Muscle layer of duodenum (tissue), 2 donors: ENCODE data around the gene NEURL1.

Source experiments
- H3K27ac ChIP-seq: one replicate; pipeline ENCODE4 v1.7.0; 2013; ENCODE audit warnings: mild to moderate bottlenecking, low read length
- H3K27me3 ChIP-seq: one replicate; pipeline ENCODE4 v1.7.0; 2013; ENCODE audit warnings: low read depth, mild to moderate bottlenecking, control low read depth, low read length
- H3K36me3 ChIP-seq, 2 donors: one replicate each; pipeline ENCODE4 v1.7.0; 2013; ENCODE audit warnings: low read length in 2 of 2, control low read depth in 1 of 2, mild to moderate bottlenecking in 1 of 2; ENCODE audit not compliant: insufficient read depth in 2 of 2, control insufficient read depth in 1 of 2
- H3K4me1 ChIP-seq, 2 donors: one replicate each; pipeline ENCODE4 v1.7.0; 2013; ENCODE audit warnings: low read length in 2 of 2, mild to moderate bottlenecking in 2 of 2, control low read depth in 1 of 2, moderate library complexity in 1 of 2; ENCODE audit not compliant: insufficient read depth in 2 of 2, control insufficient read depth in 1 of 2
- H3K4me3 ChIP-seq, 2 donors: one replicate each; pipeline ENCODE4 v1.7.0; 2013; ENCODE audit warnings: low read length in 2 of 2, low read depth in 1 of 2, mild to moderate bottlenecking in 1 of 2
- H3K9me3 ChIP-seq, 2 donors: one replicate each; pipeline ENCODE4 v1.7.0; 2013; ENCODE audit warnings: low read length in 2 of 2, control low read depth in 1 of 2, mild to moderate bottlenecking in 1 of 2; ENCODE audit not compliant: control insufficient read depth in 1 of 2
- donor health status: healthy.

NEURL1 gene

DNA sequence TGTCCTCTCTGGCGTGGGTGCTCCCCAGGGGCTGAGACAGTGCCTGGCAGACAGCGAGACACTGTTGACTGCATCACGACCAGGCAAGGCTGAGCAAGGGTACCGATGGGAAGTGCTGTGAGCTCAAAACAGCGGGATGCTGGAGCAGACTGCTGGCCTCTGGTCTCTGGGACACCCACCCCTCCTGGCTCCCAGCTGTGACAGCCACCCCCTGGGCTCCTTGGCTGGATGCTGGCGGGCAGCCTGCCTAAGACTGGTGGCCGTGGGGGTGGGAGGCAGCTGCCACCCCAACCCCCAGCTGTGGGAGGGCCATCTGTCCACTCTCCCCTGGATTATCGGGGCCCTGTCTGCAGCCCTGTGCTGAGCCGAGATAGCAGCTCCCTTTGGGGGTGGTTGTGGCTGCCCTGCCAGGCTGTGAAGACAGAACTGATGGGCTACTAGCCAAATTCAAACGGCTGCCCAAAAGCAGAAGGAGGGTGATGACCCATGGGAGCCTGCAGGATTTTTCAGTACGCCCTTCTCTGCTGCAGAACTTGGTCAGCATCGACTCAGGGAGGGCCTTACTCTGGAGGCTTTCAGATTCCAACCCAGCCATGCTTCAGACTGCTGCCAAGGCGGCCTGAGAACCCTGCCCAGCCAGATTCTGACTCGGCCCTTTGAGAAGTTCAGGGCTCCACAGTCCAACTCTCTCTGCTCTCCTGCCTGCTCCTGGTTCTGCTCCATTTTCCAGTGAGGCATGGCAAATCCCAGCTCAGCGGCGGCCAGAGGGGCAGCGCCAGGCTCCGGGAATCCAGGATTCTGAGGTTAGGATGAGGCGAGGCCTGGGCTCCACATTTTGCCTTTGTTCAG, 125.3 kb downstream of the NEURL1 start:
- no peak overlapping the region for H3K4me3 ChIP-seq
- H3K27ac ChIP-seq = no peak overlapping the region
- peaks cover 41 to 68% of the 10 kb centered on the region in 2 donors for H3K4me1 ChIP-seq
- no peaks in the 10 kb centered on the region for H3K9me3 ChIP-seq
- H3K27me3 ChIP-seq = no peaks in the 10 kb centered on the region
- peaks cover 23 to 31% of the 10 kb centered on the region in 2 donors for H3K36me3 ChIP-seq

DNA sequence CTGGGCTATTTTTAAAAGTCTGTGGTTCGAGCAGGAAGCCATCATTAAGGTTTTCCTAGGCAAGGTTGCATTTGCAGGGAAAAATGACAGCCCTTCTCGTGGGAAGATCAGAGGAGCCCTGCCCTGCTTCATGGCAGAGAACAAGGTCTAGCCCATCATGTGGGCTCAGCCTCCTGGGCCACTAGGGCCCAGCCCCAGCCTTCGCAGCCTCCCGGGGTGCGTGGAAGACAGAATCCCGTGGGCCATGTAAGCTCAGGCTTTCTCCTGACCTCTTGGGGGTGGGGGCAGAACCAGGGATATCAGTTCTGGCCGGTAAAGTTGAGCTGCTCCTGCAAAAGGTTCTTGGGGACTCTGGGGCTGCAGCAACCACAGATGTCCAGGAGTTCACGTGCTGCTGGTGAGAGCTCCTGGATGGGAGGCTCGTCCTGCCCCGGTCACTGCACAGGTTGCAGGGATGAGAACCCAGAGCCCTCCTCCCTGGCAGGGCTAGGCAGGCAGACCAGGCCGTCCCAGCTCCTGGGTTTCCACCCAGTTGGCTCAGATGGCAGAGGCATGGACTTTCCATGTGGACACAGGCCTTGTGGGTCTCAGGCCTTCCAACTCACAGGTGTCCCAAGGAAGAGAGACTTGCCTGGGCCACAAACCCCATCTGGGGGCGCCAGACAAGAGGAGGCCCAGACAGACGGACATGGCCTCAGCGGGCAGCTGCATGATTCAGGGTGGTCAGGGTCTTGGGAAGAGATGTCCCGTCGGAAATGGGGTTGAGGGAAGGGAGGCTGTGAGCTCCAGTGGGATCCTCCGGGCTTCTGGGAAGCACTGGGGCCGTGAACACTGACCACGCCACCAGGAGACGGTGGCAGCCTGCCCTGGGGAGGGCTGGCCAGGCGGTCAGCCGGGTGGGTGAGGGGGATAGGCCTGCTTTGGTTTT, 126.2 kb downstream of the NEURL1 start:
- H3K4me1 ChIP-seq = peaks cover 41 to 68% of the 10 kb centered on the region in 2 donors
- peaks cover 31 to 37% of the 10 kb centered on the region in 2 donors for H3K36me3 ChIP-seq
- H3K4me3 ChIP-seq = no peak overlapping the region
- no peaks in the 10 kb centered on the region for H3K9me3 ChIP-seq
- H3K27me3 ChIP-seq = no peaks in the 10 kb centered on the region
- H3K27ac ChIP-seq = no peak overlapping the region

DNA sequence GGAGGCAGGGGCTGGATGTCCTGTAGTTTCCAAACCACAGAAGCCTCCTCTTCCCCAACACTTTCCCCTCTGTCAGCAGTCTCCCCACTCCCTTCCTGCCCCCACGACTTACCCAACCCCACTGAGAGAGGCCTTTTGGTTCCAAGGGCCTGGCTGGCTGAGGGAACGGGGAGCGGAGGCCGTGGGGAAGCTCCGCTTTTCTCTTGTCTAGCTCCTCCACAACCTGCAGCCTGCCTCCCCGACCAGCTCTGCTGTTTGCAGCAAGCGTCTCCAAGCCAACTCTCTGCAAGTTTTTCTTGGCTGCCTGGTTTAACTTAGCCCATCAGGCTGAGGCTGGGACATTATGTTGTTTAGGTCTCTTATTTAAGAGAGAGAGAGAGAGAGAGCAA, 126.8 kb downstream of the NEURL1 start:
- H3K27me3 ChIP-seq = no peaks in the 10 kb centered on the region
- H3K36me3 ChIP-seq = peaks cover 31 to 43% of the 10 kb centered on the region in 2 donors
- H3K9me3 ChIP-seq = no peaks in the 10 kb centered on the region
- H3K4me3 ChIP-seq = no peak overlapping the region
- peaks cover 41 to 68% of the 10 kb centered on the region in 2 donors for H3K4me1 ChIP-seq
- H3K27ac ChIP-seq = no peak overlapping the region

DNA sequence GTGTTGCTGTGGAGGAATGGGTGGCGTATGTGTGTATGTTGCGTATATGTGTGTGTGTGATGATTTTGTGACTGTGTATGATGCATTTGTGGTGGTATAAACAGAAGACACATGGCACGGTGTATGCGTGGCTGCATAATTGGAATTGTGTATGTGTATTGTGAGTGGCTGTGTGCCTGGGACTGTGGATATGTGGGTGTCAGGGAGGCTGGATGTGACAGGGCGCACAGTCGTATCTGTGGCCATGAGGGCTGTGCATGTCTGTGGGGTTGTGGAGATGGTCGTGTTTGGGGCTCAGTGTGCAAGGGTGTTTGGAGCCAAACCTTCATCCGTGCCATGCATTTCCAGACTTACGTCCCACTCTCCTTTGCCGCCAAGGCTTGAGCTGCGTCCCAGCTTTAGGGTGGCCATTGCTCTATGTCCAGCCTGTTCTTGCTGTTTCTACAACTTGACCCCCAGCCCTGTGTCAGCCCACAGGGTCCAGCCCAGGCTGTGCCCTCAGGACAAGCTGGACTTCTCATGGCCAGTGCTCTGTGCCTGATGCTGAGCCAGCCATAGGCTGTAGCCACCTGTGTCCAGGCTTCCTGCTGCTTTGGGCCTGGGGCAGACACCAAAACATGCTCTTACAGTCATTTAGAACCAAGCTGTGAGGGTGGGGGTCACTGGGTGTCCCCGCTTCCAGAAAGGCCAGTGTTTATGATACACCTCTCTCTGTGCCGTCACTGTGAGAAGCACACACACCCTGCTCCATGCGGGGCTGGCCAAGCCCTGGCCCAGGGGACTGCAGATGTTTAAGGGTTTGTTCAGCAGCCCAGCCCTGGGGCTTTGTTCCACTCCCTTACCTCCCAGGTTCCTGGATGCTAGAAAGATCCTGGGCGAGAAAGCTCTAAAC, 127.6 kb downstream of the NEURL1 start:
- Histone ChIP-seq H3K27ac (no peak overlapping the region), H3K4me3 (no peak overlapping the region), H3K27me3 (no peaks in the 10 kb centered on the region), H3K9me3 (no peaks in the 10 kb centered on the region), H3K4me1 (peaks cover 38 to 66% of the 10 kb centered on the region in 2 donors), H3K36me3 (peaks cover 31 to 50% of the 10 kb centered on the region in 2 donors)

DNA sequence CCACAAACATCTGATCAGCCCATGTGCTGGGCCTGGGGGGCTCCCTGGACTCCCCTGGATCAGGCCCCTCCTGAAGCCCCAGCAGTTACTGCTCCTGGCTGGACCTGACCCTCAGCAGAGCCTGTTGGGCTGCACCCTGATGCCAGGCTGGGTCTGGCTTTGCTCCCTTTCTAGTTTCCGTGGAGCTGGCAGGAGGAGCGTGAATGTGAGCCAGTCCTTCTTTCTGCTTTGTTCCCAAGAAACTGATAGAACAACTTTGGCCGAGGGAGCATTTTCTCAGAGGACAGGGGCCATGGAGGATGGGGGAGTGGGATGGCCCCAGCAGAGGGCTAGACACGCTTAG, 128.2 kb downstream of the NEURL1 start:
- peaks cover 31 to 48% of the 10 kb centered on the region in 2 donors for H3K36me3 ChIP-seq
- H3K4me3 ChIP-seq = no peak overlapping the region
- no peaks in the 10 kb centered on the region for H3K9me3 ChIP-seq
- H3K27ac ChIP-seq = no peak overlapping the region
- no peaks in the 10 kb centered on the region for H3K27me3 ChIP-seq
- H3K4me1 ChIP-seq = peaks cover 36 to 60% of the 10 kb centered on the region in 2 donors

DNA sequence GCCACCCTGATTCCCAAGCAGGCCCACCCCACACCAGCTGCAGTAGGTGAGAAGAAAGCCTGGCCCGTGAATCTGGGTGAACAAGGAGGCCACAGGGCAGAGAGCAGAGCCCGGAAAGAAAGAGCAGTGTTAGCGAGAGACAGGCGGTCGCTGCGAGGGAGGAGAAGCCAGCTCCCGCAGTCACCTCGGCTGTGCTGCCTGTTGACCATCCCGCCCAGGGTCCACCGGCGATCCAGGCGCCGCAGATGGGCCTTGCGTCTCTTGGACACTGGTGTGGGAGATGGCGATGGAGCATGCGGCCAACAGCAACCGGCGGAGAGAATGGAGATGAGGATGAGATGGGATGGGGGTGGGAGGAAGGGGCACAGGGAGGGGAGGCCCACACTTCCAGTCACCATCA, 128.8 kb downstream of the NEURL1 start:
- H3K27ac ChIP-seq = no peak overlapping the region
- no peaks in the 10 kb centered on the region for H3K9me3 ChIP-seq
- peaks cover 26 to 53% of the 10 kb centered on the region in 2 donors for H3K36me3 ChIP-seq
- H3K27me3 ChIP-seq = no peaks in the 10 kb centered on the region
- peaks cover 31 to 54% of the 10 kb centered on the region in 2 donors for H3K4me1 ChIP-seq
- no peak overlapping the region for H3K4me3 ChIP-seq

DNA sequence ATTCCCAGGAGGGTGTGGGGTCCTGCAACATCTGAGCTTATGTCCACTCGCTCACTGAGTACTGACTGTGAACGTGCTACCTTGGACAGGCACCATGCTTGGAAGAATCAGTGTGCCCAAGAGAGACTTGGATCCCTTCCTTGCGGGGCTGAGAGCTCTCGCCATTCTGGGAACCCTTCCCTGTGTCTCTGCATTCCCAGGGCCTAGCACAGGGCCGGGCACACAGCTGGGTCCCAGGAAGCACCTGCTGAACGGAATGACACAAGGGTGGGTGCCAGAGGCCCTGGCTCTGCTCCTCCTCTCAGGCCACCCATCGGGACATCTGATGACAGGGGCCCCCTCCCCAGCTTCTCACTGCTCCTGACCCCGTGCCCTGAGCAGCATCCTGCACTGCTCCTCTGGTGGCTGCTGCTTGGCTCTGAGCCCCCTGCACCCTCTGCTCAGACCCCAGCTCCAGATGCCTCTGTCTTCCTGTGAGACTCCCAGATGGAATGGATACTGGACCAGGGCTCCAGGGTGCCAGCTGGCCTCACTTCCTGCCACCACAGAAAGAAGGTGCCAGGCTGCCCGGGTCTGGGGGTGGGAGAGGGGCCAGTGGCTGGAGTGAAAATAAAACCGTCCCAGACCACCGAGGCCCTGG, 129.6 kb downstream of the NEURL1 start:
- no peaks in the 10 kb centered on the region for H3K27me3 ChIP-seq
- no peak overlapping the region for H3K4me3 ChIP-seq
- no peak overlapping the region for H3K27ac ChIP-seq
- peaks cover 27 to 47% of the 10 kb centered on the region in 2 donors for H3K4me1 ChIP-seq
- peaks cover 26 to 60% of the 10 kb centered on the region in 2 donors for H3K36me3 ChIP-seq
- no peaks in the 10 kb centered on the region for H3K9me3 ChIP-seq

DNA sequence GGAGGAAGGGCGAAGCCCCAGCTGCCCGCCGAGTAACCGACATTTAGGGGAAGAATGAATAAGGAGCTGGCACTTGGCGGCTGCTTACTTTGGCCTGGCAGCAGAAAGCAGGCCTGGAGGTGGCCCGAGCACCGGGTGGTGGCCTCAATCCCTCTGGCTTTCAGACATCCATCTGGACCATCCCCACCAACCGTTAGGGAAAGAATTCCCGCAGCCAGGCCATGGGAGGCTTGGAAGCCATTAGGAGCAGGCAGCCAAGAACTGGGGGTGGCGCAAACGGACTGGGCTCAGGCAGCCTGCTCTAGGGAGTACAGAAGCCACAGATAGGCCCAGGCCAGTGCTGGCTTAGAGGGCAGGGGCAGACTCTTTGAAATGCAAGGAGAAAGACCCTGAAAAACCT, 132.7 kb downstream of the NEURL1 start:
- Histone ChIP-seq H3K27ac (no peak overlapping the region), H3K27me3 (no peaks in the 10 kb centered on the region), H3K4me1 (peaks cover 8 to 27% of the 10 kb centered on the region in 2 donors), H3K4me3 (no peak overlapping the region), H3K9me3 (no peaks in the 10 kb centered on the region), H3K36me3 (peaks cover 19 to 55% of the 10 kb centered on the region in 2 donors)

DNA sequence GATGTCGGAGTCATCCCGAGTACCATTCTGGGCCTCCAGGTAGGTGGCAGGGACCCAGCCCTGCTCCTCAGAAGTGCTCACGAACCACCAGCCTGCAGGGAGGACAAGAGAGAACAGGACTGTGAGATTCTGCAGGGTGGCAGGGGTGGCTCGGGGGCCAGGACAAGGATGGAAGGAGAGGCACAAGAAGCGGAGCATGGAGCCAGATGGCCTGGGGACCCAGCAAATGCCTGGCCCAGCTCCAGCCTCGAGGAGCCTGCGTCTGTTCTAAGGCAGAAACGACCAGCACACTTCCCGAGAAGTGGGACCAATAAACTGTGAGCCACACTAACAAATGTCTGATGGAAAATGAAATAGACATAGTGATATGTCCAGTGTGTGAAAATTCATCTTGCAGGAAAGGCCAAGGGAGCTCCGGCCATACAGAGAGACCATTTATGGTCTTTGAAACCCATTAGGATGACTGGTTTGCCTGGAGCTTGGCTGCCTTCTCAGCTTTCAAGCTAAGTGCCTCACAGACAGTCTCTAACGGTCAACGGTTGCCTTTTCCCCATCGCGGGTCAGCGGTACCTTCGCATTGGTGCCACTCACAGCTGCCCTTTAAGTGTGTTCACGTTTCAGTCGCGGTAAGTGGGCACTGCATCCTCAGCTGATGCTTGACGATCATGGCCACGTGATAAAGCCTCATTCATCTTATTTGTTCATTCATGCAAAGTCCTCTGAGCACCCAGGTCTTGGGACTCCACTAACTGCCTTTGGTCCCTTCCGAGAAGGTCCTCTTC, 133.8 kb downstream of the NEURL1 start:
- H3K4me3 ChIP-seq = no peak overlapping the region
- H3K36me3 ChIP-seq = peaks cover 21 to 63% of the 10 kb centered on the region in 2 donors
- H3K27me3 ChIP-seq = no peaks in the 10 kb centered on the region
- no peak overlapping the region for H3K27ac ChIP-seq
- no peaks in the 10 kb centered on the region for H3K9me3 ChIP-seq
- H3K4me1 ChIP-seq = peaks cover 0 to 15% of the 10 kb centered on the region in 2 donors

DNA sequence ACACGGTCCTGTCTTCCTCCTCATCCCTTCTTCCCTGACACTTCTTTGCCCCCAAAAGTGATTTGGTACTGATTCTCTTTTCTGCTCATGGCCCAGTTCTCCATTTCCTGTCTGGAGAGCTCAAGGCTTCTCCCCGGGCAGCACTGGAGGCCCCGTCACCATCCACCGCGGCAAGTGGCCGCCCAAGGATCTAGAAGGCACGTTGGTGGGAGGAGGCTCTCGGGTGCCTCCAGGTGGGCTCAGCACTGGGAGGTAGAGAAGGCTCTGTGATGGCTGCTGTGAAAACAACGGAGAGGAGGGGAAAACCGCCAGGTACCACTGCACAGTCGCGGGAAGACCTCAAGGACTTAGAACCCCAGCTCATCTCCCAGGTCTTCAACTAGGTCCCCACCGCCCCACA, 134.4 kb downstream of the NEURL1 start:
- H3K36me3 ChIP-seq = peaks cover 17 to 64% of the 10 kb centered on the region in 2 donors

More for the DNA sequence above, 134.4 kb downstream of the NEURL1 start:
- Histone ChIP-seq H3K27ac (no peak overlapping the region), H3K4me3 (no peak overlapping the region), H3K27me3 (no peaks in the 10 kb centered on the region), H3K4me1 (peaks cover 0 to 11% of the 10 kb centered on the region in 2 donors), H3K9me3 (no peaks in the 10 kb centered on the region)
